Ramos (cell line): Measurements from ENCODE around the gene HOXC9.

Experiments
- in situ Hi-C: fragments of 300-500 bp; cut with MboI; formaldehyde crosslinking; loops from one replicate; pipeline ENCODE4 v1.14.3; 2022; ENCODE audit warnings: low sequenced_read_pairs; ENCODE audit not compliant: unreplicated experiment

Gene HOXC9

DNA sequence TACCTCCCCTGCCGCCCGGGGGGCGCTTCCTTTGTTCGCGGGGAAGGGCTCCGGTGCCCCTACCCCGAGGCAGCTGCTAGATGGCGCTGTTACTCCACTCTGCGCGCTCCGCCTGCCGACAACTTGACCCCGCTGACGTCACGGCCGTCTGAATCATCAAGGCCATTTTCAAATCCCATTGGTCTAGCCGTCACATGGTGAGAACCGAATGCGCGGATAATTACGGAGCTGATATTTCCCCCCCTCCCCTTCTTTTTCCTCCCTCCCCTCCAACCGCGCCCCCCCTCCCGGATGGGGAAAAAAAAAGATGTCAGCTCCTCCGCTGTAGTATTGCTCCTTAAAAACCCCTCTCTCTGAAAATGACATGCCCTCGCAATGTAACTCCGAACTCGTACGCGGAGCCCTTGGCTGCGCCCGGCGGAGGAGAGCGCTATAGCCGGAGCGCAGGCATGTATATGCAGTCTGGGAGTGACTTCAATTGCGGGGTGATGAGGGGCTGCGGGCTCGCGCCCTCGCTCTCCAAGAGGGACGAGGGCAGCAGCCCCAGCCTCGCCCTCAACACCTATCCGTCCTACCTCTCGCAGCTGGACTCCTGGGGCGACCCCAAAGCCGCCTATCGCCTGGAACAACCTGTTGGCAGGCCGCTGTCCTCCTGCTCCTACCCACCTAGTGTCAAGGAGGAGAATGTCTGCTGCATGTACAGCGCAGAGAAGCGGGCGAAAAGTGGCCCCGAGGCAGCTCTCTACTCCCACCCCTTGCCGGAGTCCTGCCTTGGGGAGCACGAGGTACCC is 14.9 kb upstream of the HOXC9 start, which contains the start of gene HOXC10:
HOXC10 (plus strand) TSS at position 246 of the 791 bp plus-strand sequence; CDS start at position 360, 114 bp downstream.
- in situ Hi-C loops = loop anchor here (10.0 to 25.0 kb wide), 2 partner anchors 280 to 377 kb away; partner anchors contain the start of gene GPR84

DNA sequence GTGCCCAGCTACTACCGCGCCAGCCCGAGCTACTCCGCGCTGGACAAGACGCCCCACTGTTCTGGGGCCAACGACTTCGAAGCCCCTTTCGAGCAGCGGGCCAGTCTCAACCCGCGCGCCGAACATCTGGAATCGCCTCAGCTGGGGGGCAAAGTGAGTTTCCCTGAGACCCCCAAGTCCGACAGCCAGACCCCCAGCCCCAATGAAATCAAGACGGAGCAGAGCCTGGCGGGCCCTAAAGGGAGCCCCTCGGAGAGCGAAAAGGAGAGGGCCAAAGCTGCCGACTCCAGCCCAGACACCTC is 14.3 kb upstream of the HOXC9 start:
- in situ Hi-C loops = loop anchor here (10.0 to 25.0 kb wide), 2 partner anchors 281 to 377 kb away; partner anchors contain the start of gene GPR84

DNA sequence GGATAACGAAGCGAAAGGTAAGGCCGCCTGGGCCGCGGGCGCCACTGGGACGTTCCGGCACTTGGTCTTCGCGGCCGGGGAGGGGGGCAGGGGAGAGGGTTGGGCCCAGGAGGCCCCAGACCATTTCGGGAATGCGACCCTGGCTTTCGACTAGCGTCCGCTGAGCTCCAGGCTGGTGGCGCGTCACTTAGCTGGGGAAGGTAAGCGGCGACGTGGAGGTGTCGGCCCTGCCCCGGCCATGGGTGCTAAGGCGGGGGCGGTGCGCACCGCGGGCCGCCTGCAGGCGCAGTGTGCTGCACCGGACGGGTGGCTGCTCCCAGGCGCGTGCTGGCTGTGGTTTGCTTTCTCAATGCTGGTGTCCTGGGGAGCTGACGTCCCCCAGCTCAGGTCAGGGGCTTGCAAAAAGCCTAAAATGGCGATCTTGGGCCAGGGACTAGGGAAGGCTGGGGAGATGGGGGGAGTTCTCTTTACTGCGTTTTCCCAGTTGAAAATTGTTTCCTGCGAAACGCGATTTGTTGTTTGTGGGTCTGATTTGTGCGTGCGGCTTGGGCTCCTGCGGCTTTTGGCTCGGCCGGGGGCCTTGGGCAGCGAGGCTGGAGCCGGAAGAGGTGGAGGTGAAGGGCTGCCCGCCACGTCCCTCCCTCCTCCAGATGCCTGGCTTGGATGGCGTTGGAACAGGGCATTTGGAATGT is 13.8 kb upstream of the HOXC9 start:
- in situ Hi-C loops = loop anchor here (10.0 to 25.0 kb wide), 2 partner anchors 281 to 376 kb away; partner anchors contain the start of gene GPR84

DNA sequence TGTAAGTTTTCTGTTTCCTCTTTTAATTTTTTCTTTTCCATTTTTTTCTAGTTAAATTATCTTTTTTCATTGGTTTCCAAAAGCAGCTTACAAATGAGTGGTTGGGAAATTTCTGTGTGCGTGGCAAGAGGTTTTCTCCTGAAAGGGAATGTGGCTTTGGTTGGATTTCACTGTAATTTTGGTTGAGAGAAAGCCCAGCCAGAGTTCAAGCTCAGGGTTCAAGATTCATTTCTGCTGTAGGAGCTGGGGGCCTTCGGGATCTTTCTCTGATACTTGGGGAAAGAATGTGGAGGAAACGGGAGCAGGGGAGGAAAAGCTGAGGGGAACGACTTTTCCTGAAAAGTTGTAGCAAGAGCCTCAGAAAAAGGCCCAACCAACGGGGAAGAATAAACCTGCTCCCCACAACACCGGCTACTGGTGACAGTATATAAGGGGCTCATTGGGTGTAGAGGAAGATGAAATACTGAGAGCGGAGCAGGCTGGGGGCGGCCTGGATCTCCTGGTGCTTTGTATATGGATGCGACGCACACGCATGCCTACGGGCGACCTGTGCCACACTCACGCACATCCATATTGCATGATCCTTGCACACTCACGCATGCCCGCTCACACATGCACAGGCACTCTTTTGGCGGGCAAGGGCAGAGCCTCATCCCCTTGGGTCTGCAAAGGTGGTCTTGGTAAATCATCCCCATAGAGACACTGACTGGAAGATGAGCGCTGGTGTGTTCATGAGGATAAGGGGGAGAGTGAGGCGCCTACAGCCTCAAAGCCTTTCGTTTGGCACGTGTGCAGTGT is 13.1 kb upstream of the HOXC9 start:
- in situ Hi-C loops = loop anchor here (10.0 to 25.0 kb wide), 2 partner anchors 282 to 375 kb away; partner anchors contain the start of gene GPR84

DNA sequence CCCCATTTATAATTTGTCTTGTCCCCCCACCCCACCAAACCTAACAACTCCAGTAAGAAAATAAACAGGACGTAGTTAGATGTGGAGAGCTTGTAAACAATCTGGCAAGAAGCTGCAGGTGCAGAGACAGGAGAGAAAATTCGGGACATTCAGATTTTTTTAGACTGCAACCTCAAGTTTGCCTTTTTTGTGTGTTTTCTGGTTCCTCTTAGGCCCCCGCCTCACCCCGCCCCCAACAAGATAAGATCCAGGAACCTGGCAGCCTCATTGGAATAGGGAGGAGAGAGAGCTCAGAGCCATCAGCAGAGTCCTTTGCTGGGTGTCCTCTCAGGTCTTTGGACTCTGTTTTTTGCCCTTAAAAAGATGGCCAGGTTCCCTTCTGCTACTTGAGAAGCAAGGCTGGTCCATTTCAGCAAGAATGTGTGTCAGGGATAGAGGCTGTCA is 12.2 kb upstream of the HOXC9 start:
- in situ Hi-C loops = loop anchor here (10.0 to 25.0 kb wide), 2 partner anchors 283 to 374 kb away; partner anchors contain the start of gene GPR84

DNA sequence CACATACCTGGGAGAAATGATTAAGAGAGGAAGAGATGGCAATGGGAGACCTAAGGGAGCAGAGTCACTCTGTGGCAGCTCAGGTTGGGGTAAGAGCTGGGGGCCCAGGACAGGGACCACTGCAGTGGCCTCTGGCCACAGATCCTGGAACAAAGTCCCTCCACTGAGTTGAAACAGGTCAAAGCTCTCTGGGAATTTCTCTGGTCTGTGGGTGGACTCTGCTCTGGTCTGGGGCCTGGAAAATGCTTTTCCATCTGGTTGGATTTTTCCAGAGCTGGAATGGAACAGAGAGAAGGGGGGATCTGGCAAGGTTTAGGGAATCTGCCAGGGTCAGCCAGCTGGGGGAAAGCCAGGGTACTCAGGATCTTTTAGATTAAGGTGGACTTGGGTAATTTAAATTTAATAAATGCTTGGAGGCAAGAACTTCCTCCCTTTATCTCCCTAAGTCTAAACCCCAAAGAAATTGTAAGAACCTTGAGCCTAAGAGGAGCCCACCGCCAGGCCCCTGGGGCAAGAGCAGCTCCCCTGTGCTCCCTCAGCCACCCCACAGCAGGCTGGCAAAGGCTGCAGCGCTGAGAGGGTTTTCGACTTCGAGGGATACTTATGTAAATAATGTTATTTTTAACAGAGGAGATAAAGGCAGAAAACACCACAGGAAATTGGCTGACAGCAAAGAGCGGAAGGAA is 11.3 kb upstream of the HOXC9 start:
- in situ Hi-C loops = loop anchor here (10.0 to 25.0 kb wide), 2 partner anchors 284 to 374 kb away; partner anchors contain the start of gene GPR84

DNA sequence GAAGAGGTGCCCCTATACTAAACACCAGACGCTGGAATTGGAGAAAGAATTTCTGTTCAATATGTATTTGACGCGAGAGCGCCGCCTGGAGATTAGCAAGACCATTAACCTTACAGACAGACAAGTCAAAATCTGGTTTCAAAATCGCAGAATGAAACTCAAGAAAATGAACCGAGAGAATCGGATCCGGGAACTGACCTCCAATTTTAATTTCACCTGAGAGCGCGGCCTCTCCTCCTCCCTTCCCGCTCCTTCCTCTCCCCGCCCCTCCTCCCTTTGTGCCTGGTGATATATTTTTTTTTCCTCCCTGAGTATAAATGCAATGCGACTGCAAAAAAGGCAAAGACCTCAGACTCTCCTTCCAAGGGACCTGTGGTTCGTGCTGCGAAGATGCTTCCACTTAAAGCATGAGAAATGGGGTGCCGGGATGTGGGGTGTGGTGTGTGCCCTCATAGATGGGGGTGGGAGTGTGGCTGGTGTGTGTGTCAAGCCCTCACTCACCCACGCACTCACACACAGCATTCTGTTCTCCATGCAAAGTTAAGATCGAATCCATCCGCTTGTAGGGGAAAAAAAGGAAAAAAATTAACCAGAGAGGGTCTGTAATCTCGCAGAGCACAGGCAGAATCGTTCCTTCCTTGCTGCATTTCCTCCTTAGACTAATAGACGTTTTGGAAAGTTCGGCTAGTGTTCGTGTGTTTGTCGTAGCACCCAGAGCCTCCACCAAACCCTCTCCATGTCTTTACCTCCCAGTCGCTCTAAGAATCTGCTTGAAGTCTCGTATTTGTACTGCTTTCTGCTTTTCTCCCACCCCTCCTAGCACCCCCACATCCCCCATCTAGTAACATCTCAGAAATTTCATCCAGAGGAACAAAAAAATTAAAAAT is 10.5 kb upstream of the HOXC9 start:
- in situ Hi-C loops = loop anchor here (10.0 to 25.0 kb wide), 3 partner anchors 215 to 373 kb away; partner anchors contain the start of gene GPR84

GRCh38 chr12:53990311-53991076 is 9.5 kb upstream of the HOXC9 start:
- in situ Hi-C loops = loop anchor here (10.0 to 25.0 kb wide), 2 partner anchors 214 to 372 kb away; partner anchors contain the start of gene GPR84

DNA sequence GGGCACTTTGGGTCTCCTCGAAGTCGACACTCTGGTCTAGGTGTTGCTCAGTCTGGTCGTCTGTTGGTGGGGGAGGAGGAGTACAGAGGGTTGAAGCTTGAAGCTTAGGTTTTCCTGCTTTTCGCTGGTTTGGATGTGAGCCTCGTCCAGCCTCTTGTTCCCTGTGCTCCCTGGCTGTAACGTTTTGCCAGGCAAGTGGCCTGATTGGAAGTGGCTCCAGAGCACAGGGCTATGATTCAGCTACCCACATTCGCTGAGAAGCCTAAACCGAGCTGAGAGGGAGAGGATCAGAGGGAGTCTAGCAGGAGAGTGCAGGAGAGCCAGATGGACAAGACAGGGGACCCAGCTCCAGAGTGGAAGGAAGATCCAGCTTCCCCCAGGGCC is 8.9 kb upstream of the HOXC9 start:
- in situ Hi-C loops = loop anchor here (10.0 to 25.0 kb wide), 2 partner anchors 214 to 371 kb away; partner anchors contain the start of gene GPR84

GRCh38 chr12:53992377-53992889 is 7.5 kb upstream of the HOXC9 start:
- in situ Hi-C loops = loop anchor here (10.0 to 25.0 kb wide), 2 partner anchors 212 to 370 kb away; partner anchors contain the start of gene GPR84

DNA sequence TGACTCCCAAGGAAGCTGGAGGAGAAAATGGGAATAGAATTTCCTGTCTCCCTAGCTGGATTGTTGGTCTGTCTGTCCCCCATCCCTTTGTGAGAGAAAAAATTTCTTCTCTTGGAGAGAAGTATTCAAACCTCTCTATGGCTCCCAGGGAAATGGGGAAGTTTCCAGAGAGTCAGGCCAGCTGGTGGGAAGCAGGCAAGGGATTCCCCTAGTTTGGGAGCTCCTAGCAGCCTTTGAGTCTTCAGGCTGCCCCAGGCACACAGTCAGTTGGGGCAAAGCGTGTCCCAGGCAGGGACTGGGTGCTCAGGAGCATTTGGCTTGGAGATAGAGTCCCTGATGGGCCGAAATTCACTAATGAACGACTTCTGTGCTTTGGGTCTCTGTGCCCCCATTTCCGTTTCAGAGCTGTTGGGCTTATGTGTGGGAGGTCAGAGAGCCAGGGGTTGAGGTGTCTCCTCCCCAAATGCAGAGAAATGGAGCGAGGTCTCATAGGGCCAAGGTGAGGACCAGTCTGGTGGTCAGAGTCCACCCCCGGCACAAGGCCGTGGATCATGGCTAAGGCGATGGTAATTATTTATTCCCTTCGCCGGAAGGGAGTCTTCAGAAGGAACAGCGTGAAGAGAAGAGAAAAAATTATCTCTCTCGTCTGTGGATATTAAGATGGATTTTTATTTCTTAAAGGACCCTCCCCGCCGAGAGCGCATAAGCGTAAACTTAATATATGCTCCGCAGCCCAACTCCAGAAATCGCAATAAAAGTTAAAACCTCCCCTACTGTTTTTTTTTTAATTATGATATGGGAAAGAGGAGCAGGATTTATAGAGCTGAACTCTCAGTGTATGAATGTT is 6.6 kb upstream of the HOXC9 start:
- in situ Hi-C loops = loop anchor here (10.0 to 25.0 kb wide), 2 partner anchors 211 to 369 kb away; partner anchors contain the start of gene GPR84

- in situ Hi-C loops = loop anchor here (10.0 to 25.0 kb wide), 2 partner anchors 211 to 368 kb away; partner anchors contain the start of gene GPR84
Observed at GRCh38 chr12:53994009-53994263, 6.0 kb upstream of the HOXC9 start.

GRCh38 chr12:53994264-53995001 is 5.5 kb upstream of the HOXC9 start:
- in situ Hi-C loops = loop anchor here (10.0 to 25.0 kb wide), 2 partner anchors 210 to 368 kb away; partner anchors contain the start of gene GPR84

GRCh38 chr12:53995002-53995377 is 5.0 kb upstream of the HOXC9 start:
- in situ Hi-C loops = loop anchor here (10.0 to 25.0 kb wide), 2 partner anchors 210 to 367 kb away; partner anchors contain the start of gene GPR84

DNA sequence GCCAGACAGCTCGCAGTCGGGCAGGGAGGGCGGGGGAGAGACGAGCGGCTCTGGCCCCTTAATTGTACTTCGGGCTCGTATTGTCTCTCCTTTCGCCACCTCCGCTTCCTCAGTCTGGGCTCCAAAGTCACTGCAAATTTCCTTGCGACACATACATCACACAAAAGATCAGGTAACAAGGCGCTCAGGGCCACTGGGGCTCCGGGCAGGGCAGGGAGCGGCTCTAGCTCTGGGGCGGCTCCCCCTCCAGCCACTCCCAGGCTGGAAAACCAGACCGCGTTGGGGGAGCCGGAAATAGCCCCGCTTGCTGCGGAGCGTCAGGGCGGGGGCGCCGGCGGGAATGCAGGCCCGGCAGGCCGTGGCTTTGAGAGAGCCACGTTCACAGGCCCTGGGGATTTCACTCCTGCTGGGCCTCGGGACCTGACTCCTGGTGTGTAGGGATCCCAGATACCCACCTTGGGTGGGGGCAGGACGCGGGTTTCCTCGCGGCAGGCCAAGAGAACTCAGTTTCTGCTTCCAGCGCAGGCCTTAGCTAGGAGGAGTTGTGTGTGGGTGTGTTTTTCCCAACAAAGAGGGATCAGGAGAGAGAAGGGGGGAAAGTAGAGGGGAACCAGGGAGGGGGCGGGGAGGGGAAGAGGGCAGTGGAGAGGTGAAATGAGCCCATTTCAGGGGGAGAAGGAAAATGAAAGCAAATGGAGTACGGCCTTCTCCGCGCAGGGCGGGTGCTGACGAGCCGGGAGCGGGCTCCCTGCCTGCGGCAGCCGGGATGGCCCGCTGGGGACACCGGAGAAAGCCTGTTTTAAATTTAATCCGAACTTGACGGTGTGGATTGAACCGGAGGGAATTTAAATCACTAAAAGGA is 4.4 kb upstream of the HOXC9 start:
- in situ Hi-C loops = loop anchor here (10.0 to 25.0 kb wide), 2 partner anchors 209 to 367 kb away; partner anchors contain the start of gene GPR84
